B cell (primary cell): ENCODE data around the gene OR10G6. TPM values are rescaled to one million over a fixed set of nuclear protein-coding genes. Genes with fewer than 3 reads are reported as not detected.

Experiments used
- ATAC-seq: fragments of 200-7000 bp; cut with Tn5 transposase; one replicate; pipeline ENCODE4 v1.10.0; 2021; ENCODE audit warnings: low read depth, mild to moderate bottlenecking, moderate number of reproducible peaks, moderate library complexity
- CTCF ChIA-PET: fragments of 350-600 bp; sonication (Branson Sonifier 250); formaldehyde crosslinking; loops from one replicate; lab custom pipeline; 2021; ENCODE audit warnings: antibody characterized with exemption, inconsistent platforms; lab: Charles Lee
- POLR2A ChIA-PET: fragments of 350-600 bp; sonication (Branson Sonifier 250); formaldehyde crosslinking; loops from one replicate; lab custom pipeline; 2021; ENCODE audit warnings: antibody characterized with exemption; lab: Charles Lee
- DNase-seq: peaks from one replicate; pipeline ENCODE4 v3.0.0; 2013
- H2AFZ ChIP-seq: 2 replicates; pipeline ENCODE4 v1.6.1; 2012; ENCODE audit warnings: mild to moderate bottlenecking, low read depth, low read length; ENCODE audit not compliant: insufficient read depth, poor library complexity, severe bottlenecking
- H3K27ac ChIP-seq, 2 donors: 1 replicate in 1 of 2; 2 replicates in 1 of 2; pipeline ENCODE4 v1.5.1; 2012 to 2013; ENCODE audit warnings: low read length in 2 of 2, mild to moderate bottlenecking in 2 of 2, moderate library complexity in 1 of 2
- H3K27me3 ChIP-seq, 4 experiments: fragments of 200-600 bp in 1 of 4; sonication (generic) in 1 of 4; replicated peaks in 1 of 4; 1 replicate in 2 of 4; 2 replicates in 2 of 4; pipeline versions ENCODE4 v1.6.1 to v1.7.0; 2013 to 2016; ENCODE audit warnings: low read length in 3 of 4, mild to moderate bottlenecking in 2 of 4, mixed read lengths in 1 of 4, moderate library complexity in 1 of 4; ENCODE audit not compliant: insufficient read depth in 4 of 4, control insufficient read depth in 3 of 4; ENCODE audit errors: control extremely low read depth in 1 of 4
- H3K36me3 ChIP-seq, 2 experiments: replicated peaks in 1 of 2; 1 replicate in 1 of 2; 2 replicates in 1 of 2; pipeline versions ENCODE4 v1.6.1 to v1.7.1; 2013; ENCODE audit warnings: low read length in 1 of 2; ENCODE audit not compliant: insufficient read depth in 2 of 2, control insufficient read depth in 1 of 2; ENCODE audit errors: control extremely low read depth in 1 of 2, extremely low read depth in 1 of 2
- H3K4me1 ChIP-seq, 2 donors: fragments of 200-600 bp in 1 of 2; sonication (generic) in 1 of 2; 1 replicate in 1 of 2; 2 replicates in 1 of 2; pipeline versions ENCODE4 v1.5.1 to v1.6.1; 2013 to 2017; ENCODE audit warnings: low read length in 2 of 2; ENCODE audit not compliant: control insufficient read depth in 2 of 2, insufficient read depth in 2 of 2
- H3K4me2 ChIP-seq: replicated peaks from 2 replicates; pipeline ENCODE3; 2012; ENCODE audit warnings: mild to moderate bottlenecking, low read depth, low read length; ENCODE audit not compliant: poor library complexity, severe bottlenecking
- H3K4me3 ChIP-seq, 5 experiments: fragments of 200-600 bp in 1 of 5; sonication (generic) in 1 of 5; 1 replicate in 3 of 5; 2 replicates in 2 of 5; pipeline versions ENCODE4 v1.5.1 to v1.7.0; 2011 to 2016; ENCODE audit warnings: low read length in 4 of 5, mild to moderate bottlenecking in 4 of 5, low read depth in 2 of 5, control low read depth in 1 of 5, moderate library complexity in 1 of 5; ENCODE audit not compliant: insufficient read depth in 1 of 5; ENCODE audit errors: control extremely low read depth in 1 of 5, extremely low read depth in 1 of 5
- H3K79me2 ChIP-seq: fragments of 200-600 bp; sonication (generic); one replicate; pipeline ENCODE4 v1.6.0; 2016; ENCODE audit warnings: low read length; ENCODE audit not compliant: control insufficient read depth, insufficient read depth
- H3K9ac ChIP-seq: fragments of 200-600 bp; sonication (generic); 2 replicates; pipeline ENCODE4 v1.6.1; 2017; ENCODE audit warnings: mild to moderate bottlenecking, low read length, moderate library complexity
- H3K9me3 ChIP-seq, 3 donors: one replicate each; pipeline versions ENCODE4 v1.6.1 to v1.7.1; 2013; ENCODE audit warnings: low read length in 2 of 3; ENCODE audit not compliant: control insufficient read depth in 2 of 3, insufficient read depth in 1 of 3; ENCODE audit errors: control extremely low read depth in 1 of 3
- H4K20me1 ChIP-seq: 2 replicates; pipeline ENCODE4 v1.6.0; 2012; ENCODE audit warnings: mild to moderate bottlenecking, low read length; ENCODE audit not compliant: insufficient read depth, control insufficient read depth, poor library complexity, severe bottlenecking
- H3K27ac Mint-ChIP-seq: one replicate; pipeline ENCODE4 v1.8.0; 2021; ENCODE audit warnings: mixed read lengths
- H3K27me3 Mint-ChIP-seq: one replicate; pipeline ENCODE4 v1.8.0; 2021; ENCODE audit warnings: mixed read lengths
- H3K4me1 Mint-ChIP-seq: one replicate; pipeline ENCODE4 v1.8.0; 2021; ENCODE audit warnings: mixed read lengths
- H3K4me3 Mint-ChIP-seq: one replicate; pipeline ENCODE4 v1.8.0; 2021; ENCODE audit warnings: mixed read lengths
- H3K9me3 Mint-ChIP-seq: one replicate; pipeline ENCODE4 v1.8.0; 2022; ENCODE audit warnings: mixed read lengths; ENCODE audit not compliant: insufficient read depth
- CTCF ChIP-seq: fragments of 200-600 bp; IDR thresholded peaks from one replicate; pipeline ENCODE4 v1.8.0; 2022; ENCODE audit warnings: antibody characterized with exemption, mild to moderate bottlenecking
- EZH2 ChIP-seq: IDR thresholded peaks from 2 replicates; pipeline ENCODE4 v1.6.1; 2012; ENCODE audit warnings: borderline replicate concordance, low read depth, mild to moderate bottlenecking, moderate library complexity, low read length; ENCODE audit not compliant: insufficient read depth, poor library complexity, severe bottlenecking
- WGBS: methylation state at CpG from one replicate; pipeline ENCODE4 v1.1.5; 2013; ENCODE audit warnings: missing lambda C conversion rate; ENCODE audit not compliant: insufficient coverage; 5-methylcytosine and 5-hydroxymethylcytosine counted together
- intact Hi-C: fragments of 100-400 bp; cut with micrococcal nuclease; formaldehyde crosslinking; loops from one replicate; pipeline ENCODE4 v1.10.0; 2022
- polyA plus RNA-seq: library from polyadenylated mRNA; depleted of rRNA; stranded (reverse); fragments of >200 nt; gene quantifications from 2 replicates; pipeline ENCODE4 v1.2.3, GENCODE V29; 2012
- total RNA-seq, 2 donors: library from RNA; stranded (reverse); fragments of 120-200 nt in 1 of 2; gene quantifications; 1 replicate in 1 of 2; 2 replicates in 1 of 2; pipeline versions ENCODE4 v1.2.3 to v1.2.4, GENCODE V29; 2013 to 2022

Gene OR10G6
- total and polyA plus RNA-seq, 2 donors (not counting 1 experiment from before 2014, with no cell fraction given): not detected

DNA sequence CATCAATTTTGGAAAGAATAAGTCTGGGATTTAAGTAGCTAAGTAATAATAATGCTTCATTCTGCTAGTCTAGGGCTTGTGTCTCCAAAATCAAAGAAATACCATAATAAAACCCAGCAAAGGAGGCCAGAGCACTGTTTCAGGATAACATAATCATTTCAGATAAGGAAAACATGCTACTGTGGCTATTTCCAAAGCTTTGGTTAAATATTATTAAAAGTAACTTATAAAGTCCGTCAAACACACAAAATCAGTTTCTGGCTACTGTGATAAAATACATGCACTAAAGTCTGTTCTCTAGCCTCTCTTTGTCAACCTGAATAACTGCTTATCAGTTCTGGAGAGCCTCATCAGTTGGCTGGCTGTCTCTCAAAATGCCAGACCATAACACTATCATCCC lies 49.8 kb downstream of the OR10G6 start:
- no peaks in the 10 kb centered on the region for H3K36me3 ChIP-seq
- no peak overlapping the region for H3K4me3 ChIP-seq
- H3K4me2 ChIP-seq: no peak overlapping the region
- DNase-seq (no peak), ATAC-seq (no peak)
- POLR2A ChIA-PET: no interaction called here
- no peaks in the 10 kb centered on the region for H3K27me3 ChIP-seq
- intact Hi-C loops: no loop called here
- no peaks in the 10 kb centered on the region for H3K4me1 ChIP-seq
- peaks cover 11% of the 10 kb centered on the region for H3K27me3 Mint-ChIP-seq
- CTCF ChIA-PET: no interaction called here
- H3K9ac ChIP-seq: no peak overlapping the region
- H2AFZ ChIP-seq: no peak overlapping the region
- WGBS: no CpG with 5 or more reads among the region's 1 CpG
- TF ChIP-seq CTCF (no peak), EZH2 (no peak)
- H3K4me1 Mint-ChIP-seq: no peaks in the 10 kb centered on the region
- no peaks in the 10 kb centered on the region for H4K20me1 ChIP-seq
- no peaks in the 10 kb centered on the region for H3K9me3 ChIP-seq
- no peak overlapping the region for H3K27ac Mint-ChIP-seq
- H3K27ac ChIP-seq: no peak overlapping the region
- no peak overlapping the region for H3K4me3 Mint-ChIP-seq
- no peaks in the 10 kb centered on the region for H3K9me3 Mint-ChIP-seq
- H3K79me2 ChIP-seq: no peaks in the 10 kb centered on the region

Other genes starting within 250 kb of the OR10G6 start
- not detected in 2 replicates for gene OR6X1, start 240.6 kb downstream of the OR10G6 start, total RNA-seq
- not detected in 2 replicates for gene OR6X1, start 240.6 kb downstream of the OR10G6 start, polyA plus RNA-seq
- gene OR6M1, start 188.8 kb downstream of the OR10G6 start, total RNA-seq: not detected in 2 replicates
- not detected in 2 replicates for gene OR6M1, start 188.8 kb downstream of the OR10G6 start, polyA plus RNA-seq
- not detected in 2 replicates for gene TMEM225, start 109.5 kb downstream of the OR10G6 start, total RNA-seq
- gene TMEM225, start 109.5 kb downstream of the OR10G6 start, polyA plus RNA-seq: not detected in 2 replicates
- gene OR8D4, start 93.0 kb downstream of the OR10G6 start, total RNA-seq: not detected in 2 replicates
- gene OR8D4, start 93.0 kb downstream of the OR10G6 start, polyA plus RNA-seq: not detected in 2 replicates
- not detected in 2 replicates for gene OR4D5, start 55.5 kb downstream of the OR10G6 start, total RNA-seq
- not detected in 2 replicates for gene OR4D5, start 55.5 kb downstream of the OR10G6 start, polyA plus RNA-seq
- not detected in 2 replicates for gene OR6T1, start 51.3 kb downstream of the OR10G6 start, total RNA-seq
- gene OR6T1, start 51.3 kb downstream of the OR10G6 start, polyA plus RNA-seq: not detected in 2 replicates
- not detected in 2 replicates for gene OR10S1, start 17.4 kb downstream of the OR10G6 start, total RNA-seq
- not detected in 2 replicates for gene OR10S1, start 17.4 kb downstream of the OR10G6 start, polyA plus RNA-seq
- not detected in 2 replicates for gene OR10G4, start 17.8 kb upstream of the OR10G6 start, total RNA-seq
- not detected in 2 replicates for gene OR10G4, start 17.8 kb upstream of the OR10G6 start, polyA plus RNA-seq
- gene OR10G9, start 27.9 kb upstream of the OR10G6 start, total RNA-seq: not detected in 2 replicates
- gene OR10G9, start 27.9 kb upstream of the OR10G6 start, polyA plus RNA-seq: not detected in 2 replicates
- not detected in 2 replicates for gene OR10G8, start 31.6 kb upstream of the OR10G6 start, total RNA-seq
- not detected in 2 replicates for gene OR10G8, start 31.6 kb upstream of the OR10G6 start, polyA plus RNA-seq
- not detected in 2 replicates for gene OR10G7, start 46.2 kb upstream of the OR10G6 start, total RNA-seq
- not detected in 2 replicates for gene OR10G7, start 46.2 kb upstream of the OR10G6 start, polyA plus RNA-seq
- gene VWA5A, start 120.3 kb upstream of the OR10G6 start, total RNA-seq: 4.9 and 6.2 TPM in 2 replicates
- 5.0 and 6.3 TPM in 2 replicates for gene VWA5A, start 120.3 kb upstream of the OR10G6 start, polyA plus RNA-seq
- gene OR10D3, start 188.2 kb upstream of the OR10G6 start, total RNA-seq: not detected in 2 replicates
- not detected in 2 replicates for gene OR10D3, start 188.2 kb upstream of the OR10G6 start, polyA plus RNA-seq
- not detected in 2 replicates for gene OR8G1, start 245.9 kb upstream of the OR10G6 start, total RNA-seq
- gene OR8G1, start 245.9 kb upstream of the OR10G6 start, polyA plus RNA-seq: not detected in 2 replicates